PC-3 (cell line): Measurements from ENCODE around the gene SMAD7.

ENCODE experiments used
- EZH2 ChIP-seq: fragments of 300-600 bp; sonication (generic); IDR thresholded peaks from one replicate; pipeline ENCODE4 v1.6.1; 2017; ENCODE audit warnings: antibody characterized with exemption, mild to moderate bottlenecking, low read length; ENCODE audit not compliant: unreplicated experiment
- EZH2phosphoT487 ChIP-seq: fragments of 300-600 bp; sonication (generic); IDR thresholded peaks from 2 replicates; pipeline ENCODE4 v1.6.1; 2018; ENCODE audit warnings: mild to moderate bottlenecking, antibody characterized with exemption, low read length, borderline replicate concordance
- TF ChIP-seq, protein P1 (sequence below): fragments of 300-600 bp; sonication (generic); conservative IDR thresholded peaks from 2 replicates; pipeline ENCODE4 v1.5.1; 2017; ENCODE audit warnings: antibody characterized with exemption, low read depth, mild to moderate bottlenecking, low read length

GRCh38 chr18:48878471-48878870, 72.3 kb downstream of the SMAD7 start:
- TF ChIP-seq EZH2phosphoT487, result no peak
- TF ChIP-seq, protein P1, sequence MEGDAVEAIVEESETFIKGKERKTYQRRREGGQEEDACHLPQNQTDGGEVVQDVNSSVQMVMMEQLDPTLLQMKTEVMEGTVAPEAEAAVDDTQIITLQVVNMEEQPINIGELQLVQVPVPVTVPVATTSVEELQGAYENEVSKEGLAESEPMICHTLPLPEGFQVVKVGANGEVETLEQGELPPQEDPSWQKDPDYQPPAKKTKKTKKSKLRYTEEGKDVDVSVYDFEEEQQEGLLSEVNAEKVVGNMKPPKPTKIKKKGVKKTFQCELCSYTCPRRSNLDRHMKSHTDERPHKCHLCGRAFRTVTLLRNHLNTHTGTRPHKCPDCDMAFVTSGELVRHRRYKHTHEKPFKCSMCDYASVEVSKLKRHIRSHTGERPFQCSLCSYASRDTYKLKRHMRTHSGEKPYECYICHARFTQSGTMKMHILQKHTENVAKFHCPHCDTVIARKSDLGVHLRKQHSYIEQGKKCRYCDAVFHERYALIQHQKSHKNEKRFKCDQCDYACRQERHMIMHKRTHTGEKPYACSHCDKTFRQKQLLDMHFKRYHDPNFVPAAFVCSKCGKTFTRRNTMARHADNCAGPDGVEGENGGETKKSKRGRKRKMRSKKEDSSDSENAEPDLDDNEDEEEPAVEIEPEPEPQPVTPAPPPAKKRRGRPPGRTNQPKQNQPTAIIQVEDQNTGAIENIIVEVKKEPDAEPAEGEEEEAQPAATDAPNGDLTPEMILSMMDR, result no peak
- TF ChIP-seq EZH2, result no peak
